ENCODE results near the gene PNMA8C. TPM values are rescaled to one million over a fixed set of nuclear protein-coding genes. Genes with fewer than 3 reads are reported as not detected.

The PNMA8C gene
- polyA plus RNA-seq, 1 of the 3 experiments (the other 2 are of a cell fraction): 1.3 TPM

DNA sequence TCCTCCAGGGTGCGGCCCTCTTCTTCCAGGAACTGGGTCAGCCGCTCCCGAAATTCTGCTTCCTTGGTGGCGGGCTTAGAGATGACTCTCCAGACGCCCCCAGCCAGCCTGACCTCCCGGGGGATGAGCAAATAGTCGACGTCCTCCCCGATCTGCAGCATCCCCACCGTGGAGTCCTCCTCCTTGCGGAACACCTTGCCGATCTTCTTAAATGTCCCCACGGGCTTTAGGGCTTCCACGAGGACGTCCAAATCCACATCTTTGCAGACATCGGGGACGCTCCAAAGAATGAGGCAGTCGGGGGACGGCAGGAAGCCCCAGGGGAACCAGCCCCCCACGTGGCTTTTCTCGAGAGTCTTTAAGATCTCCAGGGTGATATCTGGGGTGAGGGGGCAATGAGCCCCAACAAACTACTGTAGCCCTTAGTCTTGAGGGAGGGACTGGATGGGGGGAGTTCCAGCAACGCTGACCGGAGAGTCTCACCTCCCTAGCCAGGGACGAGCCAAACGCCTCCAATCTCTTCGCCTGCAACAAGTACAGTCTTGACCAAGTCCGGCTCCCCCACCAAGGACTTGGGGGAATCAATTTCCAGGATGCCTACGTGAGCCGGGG lies 16.0 kb downstream of the PNMA8C start (continued):
- TF ChIP-seq, protein P1, sequence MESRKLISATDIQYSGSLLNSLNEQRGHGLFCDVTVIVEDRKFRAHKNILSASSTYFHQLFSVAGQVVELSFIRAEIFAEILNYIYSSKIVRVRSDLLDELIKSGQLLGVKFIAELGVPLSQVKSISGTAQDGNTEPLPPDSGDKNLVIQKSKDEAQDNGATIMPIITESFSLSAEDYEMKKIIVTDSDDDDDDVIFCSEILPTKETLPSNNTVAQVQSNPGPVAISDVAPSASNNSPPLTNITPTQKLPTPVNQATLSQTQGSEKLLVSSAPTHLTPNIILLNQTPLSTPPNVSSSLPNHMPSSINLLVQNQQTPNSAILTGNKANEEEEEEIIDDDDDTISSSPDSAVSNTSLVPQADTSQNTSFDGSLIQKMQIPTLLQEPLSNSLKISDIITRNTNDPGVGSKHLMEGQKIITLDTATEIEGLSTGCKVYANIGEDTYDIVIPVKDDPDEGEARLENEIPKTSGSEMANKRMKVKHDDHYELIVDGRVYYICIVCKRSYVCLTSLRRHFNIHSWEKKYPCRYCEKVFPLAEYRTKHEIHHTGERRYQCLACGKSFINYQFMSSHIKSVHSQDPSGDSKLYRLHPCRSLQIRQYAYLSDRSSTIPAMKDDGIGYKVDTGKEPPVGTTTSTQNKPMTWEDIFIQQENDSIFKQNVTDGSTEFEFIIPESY (IDR thresholded peaks at IDR 0.05; ENCODE audit: borderline replicate concordance, low read depth): no peak
- TF ChIP-seq RFX5 (IDR thresholded peaks at IDR 0.05; ENCODE audit: low read length): no peak
- TF ChIP-seq, protein P2, sequence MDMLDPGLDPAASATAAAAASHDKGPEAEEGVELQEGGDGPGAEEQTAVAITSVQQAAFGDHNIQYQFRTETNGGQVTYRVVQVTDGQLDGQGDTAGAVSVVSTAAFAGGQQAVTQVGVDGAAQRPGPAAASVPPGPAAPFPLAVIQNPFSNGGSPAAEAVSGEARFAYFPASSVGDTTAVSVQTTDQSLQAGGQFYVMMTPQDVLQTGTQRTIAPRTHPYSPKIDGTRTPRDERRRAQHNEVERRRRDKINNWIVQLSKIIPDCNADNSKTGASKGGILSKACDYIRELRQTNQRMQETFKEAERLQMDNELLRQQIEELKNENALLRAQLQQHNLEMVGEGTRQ (IDR thresholded peaks at IDR 0.05; ENCODE audit: borderline replicate concordance, low read depth, low read length): no peak
- no peak for TF ChIP-seq PBX3 (IDR thresholded peaks at IDR 0.05)
- TF ChIP-seq, protein P3, sequence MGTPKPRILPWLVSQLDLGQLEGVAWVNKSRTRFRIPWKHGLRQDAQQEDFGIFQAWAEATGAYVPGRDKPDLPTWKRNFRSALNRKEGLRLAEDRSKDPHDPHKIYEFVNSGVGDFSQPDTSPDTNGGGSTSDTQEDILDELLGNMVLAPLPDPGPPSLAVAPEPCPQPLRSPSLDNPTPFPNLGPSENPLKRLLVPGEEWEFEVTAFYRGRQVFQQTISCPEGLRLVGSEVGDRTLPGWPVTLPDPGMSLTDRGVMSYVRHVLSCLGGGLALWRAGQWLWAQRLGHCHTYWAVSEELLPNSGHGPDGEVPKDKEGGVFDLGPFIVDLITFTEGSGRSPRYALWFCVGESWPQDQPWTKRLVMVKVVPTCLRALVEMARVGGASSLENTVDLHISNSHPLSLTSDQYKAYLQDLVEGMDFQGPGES (IDR thresholded peaks at IDR 0.05; ENCODE audit: low read depth, low read length): no peak

DNA sequence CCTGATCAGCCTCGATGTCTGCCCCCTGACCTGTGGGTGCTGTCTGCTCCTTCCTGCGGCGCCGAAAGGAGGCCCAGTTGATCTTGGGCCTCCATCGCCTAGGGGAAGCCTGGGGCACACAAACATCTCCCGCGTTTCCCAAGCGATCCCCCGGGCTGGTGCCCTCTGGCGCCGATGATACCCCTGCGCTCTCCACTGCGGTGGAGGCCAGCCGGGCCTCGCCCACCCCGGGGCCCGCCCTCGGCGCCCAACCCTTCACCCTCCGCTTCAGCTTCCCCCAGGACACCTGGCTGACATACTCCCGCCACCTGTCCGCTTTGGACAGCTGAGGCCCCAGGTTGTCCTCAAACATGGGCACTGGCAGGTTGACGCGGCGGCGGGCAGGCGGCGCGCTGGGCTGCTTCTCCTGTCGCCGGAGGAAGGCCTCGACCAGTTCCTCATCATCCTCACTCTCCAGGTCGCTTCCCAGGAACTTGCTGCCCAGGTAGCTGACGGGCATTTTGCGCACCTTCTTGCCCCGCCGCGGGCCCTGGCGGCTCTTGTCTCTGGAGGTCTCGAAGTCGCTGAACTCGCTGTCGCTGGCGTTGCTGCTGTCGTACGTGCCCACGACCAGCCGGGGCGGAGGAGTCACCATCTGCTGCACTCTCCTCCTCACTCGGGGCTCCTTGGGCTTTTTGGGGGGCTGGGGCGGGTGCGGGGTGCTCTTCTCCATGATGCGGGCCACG lies 16.6 kb downstream of the PNMA8C start:
- Histone ChIP-seq H3K4me3 (ENCODE audit: low read depth in 2 of 2, low read length in 1 of 2) (no peak overlapping the region), H3K9ac (no peak overlapping the region), H3K4me1 (ENCODE audit: control insufficient read depth in 1 of 2, insufficient read depth in 2 of 2, low read depth in 1 of 2, low read length in 1 of 2) (peaks cover 4 to 8% of the 10 kb centered on the region in 2 experiments; a peak in 3 of 4 replicates), H3K9me2 (no peaks in the 10 kb centered on the region), H3K79me2 (ENCODE audit: insufficient read depth) (no peaks in the 10 kb centered on the region), H4K20me1 (ENCODE audit: insufficient read depth) (no peaks in the 10 kb centered on the region), H3K9me3 (no peaks in the 10 kb centered on the region), H3F3A (replicated peaks; ENCODE audit: insufficient read depth) (no peaks in the 10 kb centered on the region), H3K36me3 (replicated peaks in 1 of 2; ENCODE audit: control insufficient read depth in 1 of 2, insufficient read depth in 2 of 2, low read length in 1 of 2) (no peaks in the 10 kb centered on the region), H3K4me2 (no peak overlapping the region), H2AFZ (ENCODE audit: low read depth) (no peak overlapping the region), H3K27me3 (ENCODE audit: insufficient read depth) (no peaks in the 10 kb centered on the region), H3K27ac (ENCODE audit: low read depth in 2 of 2, low read length in 1 of 2) (no peak overlapping the region)
- DNase-seq: no peak
- ChIA-PET CTCF (interaction anchor here (3.3 to 5.7 kb wide), 2 partner anchors 11 to 17 kb away, joined by 9 to 31 read pairs; no protein-coding TSS in a partner anchor), POLR2A (no interaction called here)
- TF ChIP-seq TCF12 (IDR thresholded peaks at IDR 0.05) (no peak), TEAD4 (IDR thresholded peaks at IDR 0.05; ENCODE audit: borderline replicate concordance, insufficient read depth) (no peak), MEF2A (IDR thresholded peaks at IDR 0.05; ENCODE audit: borderline replicate concordance, low read depth) (no peak)
- TF ChIP-seq, protein P3 (IDR thresholded peaks at IDR 0.05; ENCODE audit: low read depth, low read length): no peak
- WGBS (ENCODE audit: low lambda C conversion rate): 92% methylated on average over 45 of the region's 54 CpGs

All from SK-N-SH (cell line).